Measurements from ENCODE around the gene XG.

GRCh38 chrX:2774776-2775175 lies 22.9 kb downstream of the XG start:
- no peak for TF ChIP-seq POLR2A (IDR thresholded peaks at IDR 0.05; ENCODE audit: low read depth, low read length)
- no peak for TF ChIP-seq POU2F2 (IDR thresholded peaks at IDR 0.05; ENCODE audit: low read depth, low read length)
- no peak for TF ChIP-seq TAF1 (IDR thresholded peaks at IDR 0.05; ENCODE audit: low read depth, low read length)
